Measurements from ENCODE around the gene AGPAT2.

Gene AGPAT2

GRCh38 chr9:136687721-136688223, 515 bp upstream of the AGPAT2 start:
- DNase-seq (ENCODE audit: low read depth in 2 of 2): no peak

GRCh38 chr9:136686534-136686793, 793 bp downstream of the AGPAT2 start:
- no peak for DNase-seq (ENCODE audit: low read depth in 2 of 2)

- DNase-seq (ENCODE audit: low read depth in 2 of 2): no peak
Measured at GRCh38 chr9:136685790-136686533, 1.3 kb downstream of the AGPAT2 start.

GRCh38 chr9:136685216-136685615, 2.0 kb downstream of the AGPAT2 start:
- no peak for DNase-seq (ENCODE audit: low read depth in 2 of 2)

DNA sequence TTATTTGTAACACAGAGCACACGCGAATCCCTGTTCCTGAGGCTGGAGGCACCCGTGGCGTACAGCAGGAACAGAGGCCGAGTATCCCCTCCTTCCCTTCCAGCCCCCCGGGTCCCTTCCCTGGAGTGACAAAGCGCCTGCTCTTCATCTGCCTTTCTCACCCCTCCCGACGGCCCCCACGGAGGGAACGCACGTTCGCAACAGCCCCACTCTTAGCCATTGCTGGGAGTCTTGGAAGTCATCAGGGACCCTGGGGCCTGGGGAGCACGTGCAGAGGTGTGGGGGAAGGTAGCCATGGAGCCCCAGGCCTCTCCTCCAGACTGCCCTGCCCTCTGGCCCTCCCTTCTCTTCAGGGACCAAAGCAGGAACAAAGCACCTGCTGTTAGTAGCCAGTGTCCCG, 2.5 kb downstream of the AGPAT2 start:
- DNase-seq (ENCODE audit: low read depth in 2 of 2): no peak

DNA sequence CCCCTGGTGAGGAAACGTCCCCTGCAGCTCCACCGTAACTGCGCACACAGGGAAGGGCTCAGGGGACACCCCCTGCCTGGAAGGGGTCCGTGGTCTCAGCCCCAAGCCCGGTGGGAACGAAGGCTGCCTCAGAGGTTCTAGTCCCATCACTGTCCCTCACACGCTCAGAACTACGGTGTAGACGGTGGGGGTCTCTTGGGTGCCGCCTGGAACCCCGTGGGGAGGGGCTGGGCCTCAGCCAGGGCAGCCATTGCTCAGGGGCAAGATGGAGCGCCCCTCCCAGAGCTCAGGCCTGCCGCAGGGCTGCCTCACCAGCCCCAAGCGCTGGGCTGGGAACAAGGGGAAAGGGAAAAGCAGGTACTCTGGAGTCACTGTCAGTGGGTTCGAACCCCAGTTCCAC, 2.9 kb downstream of the AGPAT2 start:
- DNase-seq (ENCODE audit: low read depth in 2 of 2): no peak

- DNase-seq (ENCODE audit: low read depth in 2 of 2): no peak
Measured at GRCh38 chr9:136683755-136684154, 3.5 kb downstream of the AGPAT2 start.

GRCh38 chr9:136683173-136683745, 4.0 kb downstream of the AGPAT2 start:
- no peak for DNase-seq (ENCODE audit: low read depth in 2 of 2)

- DNase-seq (ENCODE audit: low read depth in 2 of 2): no peak
Measured at GRCh38 chr9:136682710-136683109, 4.5 kb downstream of the AGPAT2 start.

DNA sequence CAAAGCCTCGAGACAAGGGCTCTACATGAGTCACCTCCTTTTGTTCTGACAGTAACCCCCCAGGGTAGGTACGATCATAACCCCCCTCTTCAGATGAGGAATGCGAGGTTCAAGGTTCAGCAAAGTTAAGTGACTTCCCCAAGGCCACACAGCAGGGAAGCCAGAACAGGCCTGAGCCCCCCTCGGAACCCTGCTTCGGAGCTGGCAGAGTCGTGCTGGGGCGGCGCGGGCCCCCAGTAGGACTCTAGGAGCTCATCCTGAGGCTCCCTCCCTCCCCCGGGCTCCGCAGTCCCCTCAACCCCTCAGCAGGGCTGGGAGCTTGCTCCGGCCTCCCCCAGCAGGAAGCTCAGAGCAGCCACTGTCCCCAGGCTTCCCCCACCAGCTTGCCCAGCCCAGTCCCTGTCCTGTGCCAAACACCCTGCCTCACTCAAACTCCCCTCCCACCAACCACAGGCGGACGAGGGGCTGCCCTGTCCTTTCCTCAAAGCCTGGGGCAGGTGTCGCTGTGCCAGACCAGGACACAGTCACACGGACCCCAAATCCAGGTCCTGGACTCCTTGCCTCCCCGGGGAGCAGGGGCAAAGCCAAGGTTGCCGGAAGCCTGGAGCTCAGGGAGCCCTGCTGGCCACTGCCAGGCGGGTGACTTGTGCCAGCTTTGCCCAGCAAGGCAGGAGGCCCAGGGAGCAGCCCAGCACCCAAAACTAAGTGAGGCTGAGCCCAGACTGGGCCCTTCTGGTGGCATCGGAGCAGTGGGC, 5.1 kb downstream of the AGPAT2 start:
- no peak for DNase-seq (ENCODE audit: low read depth in 2 of 2)

DNA sequence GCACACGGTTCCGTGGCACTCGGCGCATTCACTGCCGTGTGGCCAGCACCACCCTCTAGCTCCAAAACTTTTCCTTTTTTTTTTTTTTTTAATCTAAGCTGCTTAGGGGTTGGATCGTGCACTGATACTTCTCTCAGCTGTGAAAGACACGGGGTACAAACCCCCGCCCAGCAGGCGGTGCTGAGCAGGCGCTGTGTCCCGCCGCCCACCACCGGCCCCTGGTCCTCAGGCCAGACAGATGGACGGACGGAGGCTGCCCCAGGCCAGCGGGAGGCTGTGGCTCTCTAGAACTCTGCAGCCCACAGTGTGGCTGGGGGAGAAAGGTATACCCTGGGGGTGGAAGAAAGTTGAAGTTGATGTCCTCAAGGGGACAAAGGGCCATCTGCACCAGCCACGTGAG, 6.2 kb downstream of the AGPAT2 start:
- no peak for DNase-seq (ENCODE audit: low read depth in 2 of 2)

- DNase-seq (ENCODE audit: low read depth in 2 of 2): no peak
Measured at GRCh38 chr9:136679431-136679941, 7.8 kb downstream of the AGPAT2 start.

- no peak for DNase-seq (ENCODE audit: low read depth in 2 of 2)
Measured at GRCh38 chr9:136678624-136679023, 8.6 kb downstream of the AGPAT2 start.

- DNase-seq (ENCODE audit: low read depth in 2 of 2): no peak
Measured at GRCh38 chr9:136678034-136678433, 9.2 kb downstream of the AGPAT2 start.

DNA sequence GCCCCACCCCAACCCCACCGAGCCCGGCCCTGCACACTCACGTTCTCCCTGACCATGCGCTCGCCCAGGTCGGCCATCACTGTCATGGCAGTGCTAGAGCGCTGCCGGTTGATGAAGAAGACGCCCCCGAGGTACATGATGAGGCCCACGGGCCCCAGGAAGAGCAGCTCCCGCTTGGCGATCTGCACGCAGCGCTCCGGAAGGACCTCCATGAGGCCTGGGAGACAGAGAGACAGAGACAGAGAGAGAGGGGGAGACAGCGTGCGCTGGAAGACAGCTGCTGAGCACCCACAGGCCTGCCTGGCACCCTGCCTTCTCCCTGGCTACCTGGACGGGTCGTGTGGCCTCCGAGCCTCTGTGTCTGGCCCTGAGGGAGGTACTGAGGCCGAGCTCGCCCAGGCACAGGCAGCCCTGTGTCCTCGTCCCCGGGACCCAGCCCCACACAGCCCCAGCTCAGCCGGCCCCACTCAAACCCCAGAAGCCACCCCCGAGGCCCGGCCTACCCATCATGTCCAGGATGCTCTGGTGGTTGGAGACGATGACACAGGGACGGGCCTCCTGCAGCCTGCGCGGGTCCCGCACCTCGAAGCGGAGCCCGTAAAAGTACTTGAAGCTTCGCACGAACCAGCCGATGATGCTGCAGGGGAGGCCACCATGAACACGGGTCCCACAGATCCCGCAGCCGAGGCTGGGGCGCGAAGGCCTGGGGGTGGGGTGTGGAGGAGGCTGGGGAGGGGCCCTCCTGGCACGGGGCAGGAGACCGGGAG, 10.2 kb downstream of the AGPAT2 start:
- no peak for DNase-seq (ENCODE audit: low read depth in 2 of 2)

GRCh38 chr9:136676297-136676794, 10.9 kb downstream of the AGPAT2 start:
- DNase-seq (ENCODE audit: low read depth in 2 of 2): no peak

GRCh38 chr9:136675477-136676296, 11.6 kb downstream of the AGPAT2 start:
- DNase-seq (ENCODE audit: low read depth in 2 of 2): no peak

DNA sequence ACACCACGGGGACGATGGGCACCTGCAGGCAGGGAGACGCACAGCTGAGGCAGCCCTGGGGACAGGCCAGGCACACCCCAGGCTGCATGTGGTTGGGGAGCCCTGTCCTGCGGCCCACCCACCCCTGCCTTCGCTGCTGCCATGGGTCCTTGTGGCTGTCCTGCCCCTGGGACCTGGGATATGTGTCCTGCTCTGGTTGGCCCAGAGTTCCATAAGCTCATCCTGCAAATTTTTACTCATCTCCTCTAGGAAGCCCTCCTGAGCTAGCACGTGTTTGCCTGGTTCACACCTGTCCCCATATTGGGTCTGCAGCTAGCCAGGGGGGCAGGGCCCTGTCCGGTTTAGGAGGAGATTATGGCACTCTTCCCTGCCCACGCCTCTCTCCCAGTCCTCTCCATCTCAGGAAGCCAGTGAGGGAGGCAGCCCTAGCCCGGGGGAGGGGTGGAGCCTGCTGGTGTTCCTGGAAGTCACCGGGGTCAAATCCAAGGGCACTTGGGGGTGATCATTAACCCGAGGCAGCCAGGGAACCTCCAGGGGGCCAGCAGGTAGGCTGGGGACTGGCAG, 12.4 kb downstream of the AGPAT2 start:
- DNase-seq (ENCODE audit: low read depth in 2 of 2): no peak

DNA sequence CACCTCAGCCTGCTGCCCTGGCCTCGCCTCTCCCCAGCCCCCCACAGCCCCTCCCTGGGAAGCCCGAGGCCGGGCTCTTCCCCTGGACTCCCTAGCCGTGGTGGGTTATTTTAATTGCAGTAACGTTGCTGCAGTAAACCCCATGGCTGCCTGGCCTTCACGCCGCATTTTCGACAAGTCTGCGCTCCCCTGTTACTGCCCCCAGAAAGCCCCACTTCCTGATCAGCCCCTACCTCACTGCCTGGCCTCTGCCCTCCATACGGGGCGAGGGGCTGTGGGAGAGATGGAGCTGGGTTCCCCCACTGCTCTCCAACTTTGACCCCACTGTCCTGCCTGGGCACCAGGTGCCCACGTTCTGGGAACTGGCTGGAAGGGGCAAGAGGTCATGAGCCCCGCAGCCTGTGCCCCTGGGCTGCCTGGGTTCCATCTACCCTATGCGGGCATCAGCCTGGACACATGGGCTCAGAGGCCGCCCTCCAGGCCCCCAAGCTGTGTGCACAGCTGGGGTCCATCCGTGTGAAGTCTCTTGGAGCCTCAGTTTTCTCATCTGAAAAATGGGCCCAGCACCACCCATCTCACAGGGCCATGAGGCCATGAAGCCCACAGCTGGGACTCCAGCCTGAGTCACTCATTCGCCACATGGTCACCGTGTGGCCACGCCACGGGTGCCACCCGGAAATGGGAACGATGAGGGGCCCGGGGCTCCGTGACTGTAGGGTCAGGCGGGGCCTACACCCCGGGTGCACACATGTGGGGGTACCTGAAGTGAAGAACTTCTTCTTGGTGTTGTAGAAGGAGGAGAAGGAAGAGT, 13.1 kb downstream of the AGPAT2 start:
- no peak for DNase-seq (ENCODE audit: low read depth in 2 of 2)

Measured in stimulated activated CD8-positive, alpha-beta memory T cell treated with anti-CD3 and anti-CD28 coated beads, Interleukin-7, amount 100 ng/mL, for 4 hours (primary cell).